T-cell (primary cell): ENCODE data around the gene FAM83E. TPM values are rescaled to one million over a fixed set of nuclear protein-coding genes. Genes with fewer than 3 reads are reported as not detected.

Experiments
- ATAC-seq, 4 experiments: fragments of 200-7000 bp in 3 of 4; fragments of 150-1000 bp in 1 of 4; cut with Tn5 transposase; replicated peaks in 1 of 4; 1 replicate in 3 of 4; 2 replicates in 1 of 4; pipeline ENCODE4 v1.10.0; 2021; ENCODE audit warnings: moderate library complexity in 3 of 4, mild to moderate bottlenecking in 2 of 4, moderate number of reproducible peaks in 1 of 4
- CTCF ChIA-PET, 2 donors: fragments of 300-600 bp; sonication (Branson Sonifier 250); formaldehyde crosslinking; loops; one replicate each; lab custom pipeline; 2022; ENCODE audit warnings: antibody characterized with exemption in 2 of 2; lab: Charles Lee
- POLR2A ChIA-PET, 2 donors: fragments of 300-600 bp; sonication (Branson Sonifier 250); formaldehyde crosslinking; loops; one replicate each; lab custom pipeline; 2022; ENCODE audit warnings: antibody characterized with exemption in 2 of 2; lab: Charles Lee
- DNase-seq, 35 experiments: peaks; one replicate each; pipeline versions ENCODE4 v3.0.0 to v3.0.0-alpha.2; 2013 to 2023
- H3K27ac ChIP-seq: one replicate; pipeline ENCODE4 v1.5.1; 2013; ENCODE audit warnings: low read length
- H3K27me3 ChIP-seq, 2 experiments: replicated peaks in 1 of 2; 1 replicate in 1 of 2; 2 replicates in 1 of 2; pipeline versions ENCODE4 v1.6.1 to v1.7.0; 2013; ENCODE audit warnings: low read length in 1 of 2, mixed read lengths in 1 of 2; ENCODE audit not compliant: control insufficient read depth in 2 of 2, insufficient read depth in 2 of 2; ENCODE audit errors: extremely low read depth in 1 of 2
- H3K36me3 ChIP-seq, 2 donors: 1 replicate in 1 of 2; 2 replicates in 1 of 2; pipeline versions ENCODE4 v1.6.1 to v1.7.0; 2013; ENCODE audit warnings: low read length in 1 of 2; ENCODE audit not compliant: control insufficient read depth in 2 of 2, insufficient read depth in 1 of 2; ENCODE audit errors: extremely low read depth in 1 of 2
- H3K4me1 ChIP-seq, 2 experiments: 1 replicate in 1 of 2; 2 replicates in 1 of 2; pipeline versions ENCODE4 v1.6.1 to v1.7.0; 2013; ENCODE audit warnings: low read length in 2 of 2, mixed read lengths in 1 of 2; ENCODE audit not compliant: insufficient read depth in 2 of 2, control insufficient read depth in 1 of 2; ENCODE audit errors: extremely low read depth in 1 of 2
- H3K4me3 ChIP-seq, 2 donors: 1 replicate in 1 of 2; 2 replicates in 1 of 2; pipeline versions ENCODE4 v1.5.1 to v1.7.0; 2013; ENCODE audit warnings: mild to moderate bottlenecking in 2 of 2, low read length in 1 of 2, moderate library complexity in 1 of 2; ENCODE audit not compliant: control insufficient read depth in 1 of 2; ENCODE audit errors: extremely low read depth in 1 of 2
- H3K9me3 ChIP-seq: 2 replicates; pipeline ENCODE4 v1.7.0; 2013
- H3K27ac Mint-ChIP-seq, 2 donors: one replicate each; pipeline ENCODE4 v1.8.0; 2020 to 2021; ENCODE audit warnings: mild to moderate bottlenecking in 2 of 2, mixed read lengths in 2 of 2
- H3K27me3 Mint-ChIP-seq, 2 donors: one replicate each; pipeline ENCODE4 v1.8.0; 2021 to 2022; ENCODE audit warnings: mixed read lengths in 2 of 2
- H3K36me3 Mint-ChIP-seq: one replicate; pipeline ENCODE4 v1.8.0; 2021; ENCODE audit warnings: mixed read lengths
- H3K4me1 Mint-ChIP-seq, 3 donors: one replicate each; pipeline ENCODE4 v1.8.0; 2020 to 2022; ENCODE audit warnings: mixed read lengths in 3 of 3, mild to moderate bottlenecking in 1 of 3
- H3K4me3 Mint-ChIP-seq, 3 donors: one replicate each; pipeline ENCODE4 v1.8.0; 2020 to 2022; ENCODE audit warnings: mild to moderate bottlenecking in 3 of 3, mixed read lengths in 3 of 3, moderate library complexity in 3 of 3
- H3K9me3 Mint-ChIP-seq, 3 donors: one replicate each; pipeline ENCODE4 v1.8.0; 2020 to 2022; ENCODE audit warnings: mixed read lengths in 3 of 3
- WGBS: methylation state at CpG from one replicate; pipeline ENCODE4 v1.1.5; 2013; ENCODE audit warnings: missing lambda C conversion rate; ENCODE audit not compliant: insufficient coverage; 5-methylcytosine and 5-hydroxymethylcytosine counted together
- total RNA-seq, 35 experiments: library from RNA in 6 of 35; stranded (reverse) in 6 of 35; fragments of 120-200 nt in 1 of 35; gene quantifications; one replicate each; pipeline versions ENCODE4 v1.2.1 to v1.2.4 and lab custom pipeline; 2013 to 2026

FAM83E gene
- total RNA-seq (1 to 10 TPM in 4 of 5 donors, not detected in 1; 2.3 to 3.0 (median 2.7) TPM), total RNA-seq (lab: John Stamatoyannopoulos, UW) (0.97 to 8.4 (median 2.7) reads per million in 29 experiments)
- total RNA-seq (2013) = 0.83 TPM

GRCh38 chr19:48614436-48615230 is at the start of gene FAM83E:
Gene FAM83E (minus strand): TSS chr19:48615076. CDS start chr19:48613372, 1,704 bp downstream.
- ATAC-seq (no peak), DNase-seq (no peak)
- WGBS = 73% methylated on average over 14 of the region's 31 CpGs
- Histone ChIP-seq H3K27me3 (peaks cover 0 to 2% of the 10 kb centered on the region in 2 experiments), H3K4me1 (peaks cover 13 to 39% of the 10 kb centered on the region in 2 experiments), H3K9me3 (no peaks in the 10 kb centered on the region), H3K36me3 (peaks cover 21 to 31% of the 10 kb centered on the region in 2 donors), H3K4me3 (no peak within 1 kb of the TSS), H3K27ac (no peak within 1 kb of the TSS)
- Mint-ChIP-seq H3K36me3 (peaks cover 21% of the 10 kb centered on the region), H3K9me3 (no peaks in the 10 kb centered on the region), H3K4me1 (peaks cover 26 to 35% (median 29%) of the 10 kb centered on the region in 3 donors), H3K27ac (peak within 1 kb of the TSS; percentile 31 to 48), H3K27me3 (no peaks in the 10 kb centered on the region), H3K4me3 (no peak within 1 kb of the TSS)
- POLR2A ChIA-PET = no interaction called here
- CTCF ChIA-PET = no interaction called here

- Histone ChIP-seq H3K9me3 (no peaks in the 10 kb centered on the region), H3K27me3 (no peaks in the 10 kb centered on the region), H3K4me3 (no peak overlapping the region), H3K27ac (no peak overlapping the region), H3K36me3 (no peaks in the 10 kb centered on the region), H3K4me1 (peaks cover 4 to 16% of the 10 kb centered on the region in 2 experiments)
- Mint-ChIP-seq H3K9me3 (peaks cover 0 to 4% (median 0%) of the 10 kb centered on the region in 3 donors), H3K36me3 (no peaks in the 10 kb centered on the region), H3K27ac (no peak overlapping the region), H3K4me3 (no peak overlapping the region), H3K4me1 (peaks cover 9 to 11% (median 10%) of the 10 kb centered on the region in 3 donors), H3K27me3 (no peaks in the 10 kb centered on the region)
- DNase-seq = no peak
- ChIA-PET CTCF (no interaction called here), POLR2A (interaction anchor here in 1 of 2 donors (0.7 kb wide), 2 partner anchors 59 to 313 kb away, joined by 3 read pairs; no protein-coding TSS in a partner anchor)
- WGBS = 95% methylated on average over 14 of the region's 14 CpGs
- ATAC-seq = no peak
These were observed 49.6 kb upstream of the FAM83E start for GRCh38 chr19:48664476-48664875.

- POLR2A ChIA-PET = no interaction called here
- Mint-ChIP-seq H3K9me3 (peaks cover 0 to under 1% (median 0%) of the 10 kb centered on the region in 3 donors), H3K27me3 (no peaks in the 10 kb centered on the region), H3K4me3 (no peak overlapping the region), H3K36me3 (no peaks in the 10 kb centered on the region), H3K4me1 (peaks cover 9 to 13% (median 11%) of the 10 kb centered on the region in 3 donors), H3K27ac (no peak overlapping the region)
- CTCF ChIA-PET = interaction anchor here in 1 of 2 donors (0.7 kb wide), 1 partner anchor 80 kb away, joined by 3 read pairs; no protein-coding TSS in a partner anchor
- Histone ChIP-seq H3K36me3 (no peaks in the 10 kb centered on the region), H3K4me1 (peaks cover 4 to 16% of the 10 kb centered on the region in 2 experiments), H3K27me3 (no peaks in the 10 kb centered on the region), H3K4me3 (no peak overlapping the region), H3K27ac (no peak overlapping the region), H3K9me3 (no peaks in the 10 kb centered on the region)
- WGBS = 100% methylated on average over 1 of the region's 4 CpGs
- no peak for ATAC-seq
- no peak for DNase-seq
These were observed 48.8 kb upstream of the FAM83E start for GRCh38 chr19:48663667-48664066.

- Mint-ChIP-seq H3K27me3 (no peaks in the 10 kb centered on the region), H3K27ac (no peak overlapping the region), H3K4me1 (peaks cover 9 to 13% (median 11%) of the 10 kb centered on the region in 3 donors), H3K4me3 (no peak overlapping the region), H3K9me3 (no peaks in the 10 kb centered on the region), H3K36me3 (no peaks in the 10 kb centered on the region)
- ATAC-seq = no peak
- Histone ChIP-seq H3K9me3 (no peaks in the 10 kb centered on the region), H3K4me1 (peaks cover 4 to 16% of the 10 kb centered on the region in 2 experiments), H3K27me3 (no peaks in the 10 kb centered on the region), H3K4me3 (no peak overlapping the region), H3K27ac (no peak overlapping the region), H3K36me3 (no peaks in the 10 kb centered on the region)
- POLR2A ChIA-PET = no interaction called here
- WGBS = 93% methylated on average over 31 of the region's 50 CpGs
- CTCF ChIA-PET = no interaction called here
- no peak for DNase-seq
These were observed 46.8 kb upstream of the FAM83E start for GRCh38 chr19:48661711-48662090.

- ATAC-seq (peak; percentile 92 to 94 (median 93)), DNase-seq (peak; percentile 52 to 90 (median 73))
- peaks cover 9 to 13% (median 11%) of the 10 kb centered on the region in 3 donors for H3K4me1 Mint-ChIP-seq
- Histone ChIP-seq H3K27ac (peak overlapping the region; percentile 58), H3K4me3 (peak overlapping the region; percentile 22 to 27), H3K9me3 (no peaks in the 10 kb centered on the region), H3K36me3 (no peaks in the 10 kb centered on the region), H3K4me1 (peaks cover 4 to 16% of the 10 kb centered on the region in 2 experiments), H3K27me3 (no peaks in the 10 kb centered on the region)
- ChIA-PET POLR2A (interaction anchor here in 1 of 2 donors (0.5 kb wide), 1 partner anchor 1213 kb away, joined by 3 read pairs; no protein-coding TSS in a partner anchor), CTCF (no interaction called here)
- 48% methylated on average over 32 of the region's 35 CpGs for WGBS
- no peaks in the 10 kb centered on the region for H3K9me3 Mint-ChIP-seq
- no peaks in the 10 kb centered on the region for H3K36me3 Mint-ChIP-seq
- H3K4me3 Mint-ChIP-seq = peak overlapping the region; percentile 63 to 67 (median 66)
- H3K27me3 Mint-ChIP-seq = no peaks in the 10 kb centered on the region
- H3K27ac Mint-ChIP-seq = peak overlapping the region; percentile 76 to 86
These were observed 46.2 kb upstream of the FAM83E start for GRCh38 chr19:48660852-48661710.

- Histone ChIP-seq H3K9me3 (no peaks in the 10 kb centered on the region), H3K27ac (no peak overlapping the region), H3K27me3 (no peaks in the 10 kb centered on the region), H3K36me3 (no peaks in the 10 kb centered on the region), H3K4me1 (peaks cover 4 to 16% of the 10 kb centered on the region in 2 experiments), H3K4me3 (no peak overlapping the region)
- ChIA-PET CTCF (no interaction called here), POLR2A (no interaction called here)
- Mint-ChIP-seq H3K4me1 (peaks cover 10 to 13% (median 11%) of the 10 kb centered on the region in 3 donors), H3K36me3 (no peaks in the 10 kb centered on the region), H3K27ac (no peak overlapping the region), H3K9me3 (no peaks in the 10 kb centered on the region), H3K27me3 (no peaks in the 10 kb centered on the region), H3K4me3 (no peak overlapping the region)
- ATAC-seq (no peak), DNase-seq (no peak)
- WGBS = 95% methylated on average over 3 of the region's 5 CpGs
These were observed 44.9 kb upstream of the FAM83E start for GRCh38 chr19:48659768-48660167.
